ENCODE results near the gene DDRGK1. TPM values are rescaled to one million over a fixed set of nuclear protein-coding genes. Genes with fewer than 3 reads are reported as not detected.
"Not testable (repeated sequence)": the region's sequence is repeated elsewhere in the genome, so short reads cannot be mapped to it uniquely, and the experiment has no call there.

DDRGK1 gene
- polyA plus RNA-seq, 1 donor = 30.3 TPM

- not testable (repeated sequence) for DNase-seq (ENCODE audit: low read depth)
These were observed 11.0 kb upstream of the DDRGK1 start for GRCh38 chr20:3215359-3215917.

- no peak for DNase-seq (ENCODE audit: low read depth)
These were observed 8.7 kb upstream of the DDRGK1 start for GRCh38 chr20:3213226-3213625.

GRCh38 chr20:3210346-3210745 lies 5.9 kb upstream of the DDRGK1 start:
- no peak for DNase-seq (ENCODE audit: low read depth)

- DNase-seq (ENCODE audit: low read depth) = no peak
These were observed 5.5 kb upstream of the DDRGK1 start for GRCh38 chr20:3209946-3210317.

- DNase-seq (ENCODE audit: low read depth) = no peak
These were observed 4.9 kb upstream of the DDRGK1 start, which contains the start of gene ITPA for GRCh38 chr20:3209257-3209945. TSS of gene ITPA (plus strand) at chr20:3209498. CDS start at chr20:3209552, 54 bp downstream.

- DNase-seq (ENCODE audit: low read depth) = no peak
These were observed 4.3 kb upstream of the DDRGK1 start for GRCh38 chr20:3208786-3209256.

- no peak for DNase-seq (ENCODE audit: low read depth)
These were observed 963 bp downstream of the DDRGK1 start for GRCh38 chr20:3203315-3204123.

GRCh38 chr20:3202965-3203314 lies 1.5 kb downstream of the DDRGK1 start:
- no peak for DNase-seq (ENCODE audit: low read depth)

- DNase-seq (ENCODE audit: low read depth) = no peak
These were observed 4.3 kb downstream of the DDRGK1 start for GRCh38 chr20:3199976-3200755.

- no peak for DNase-seq (ENCODE audit: low read depth)
These were observed 5.3 kb downstream of the DDRGK1 start for GRCh38 chr20:3199206-3199605.

- DNase-seq (ENCODE audit: low read depth) = no peak
These were observed 8.8 kb downstream of the DDRGK1 start for GRCh38 chr20:3195590-3196237.

- no peak for DNase-seq (ENCODE audit: low read depth)
These were observed 9.7 kb downstream of the DDRGK1 start for GRCh38 chr20:3194617-3195280.

- DNase-seq (ENCODE audit: low read depth) = no peak
These were observed 10.5 kb downstream of the DDRGK1 start for GRCh38 chr20:3193806-3194616.

GRCh38 chr20:3192226-3193015 lies 12.1 kb downstream of the DDRGK1 start:
- no peak for DNase-seq (ENCODE audit: low read depth)

GRCh38 chr20:3190681-3191111 lies 13.8 kb downstream of the DDRGK1 start:
- no peak for DNase-seq (ENCODE audit: low read depth)

- no peak for DNase-seq (ENCODE audit: low read depth)
These were observed 14.8 kb downstream of the DDRGK1 start for GRCh38 chr20:3189561-3190131.

- no peak for DNase-seq (ENCODE audit: low read depth)
These were observed 15.6 kb downstream of the DDRGK1 start for GRCh38 chr20:3188823-3189413.

GRCh38 chr20:3187861-3188260 lies 16.6 kb downstream of the DDRGK1 start:
- not testable (repeated sequence) for DNase-seq (ENCODE audit: low read depth)

All from forelimb muscle (tissue), 1 donor.